ENCODE data around the gene GNA14.

Gene GNA14

GRCh38 chr9:77486463-77486862 lies 161.7 kb downstream of the GNA14 start:
- H3K36me3 ChIP-seq (ENCODE audit: control insufficient read depth in 1 of 2, insufficient read depth in 2 of 2, low read length in 2 of 2): no peaks in the 10 kb centered on the region
- no peak overlapping the region for H3K4me3 ChIP-seq (ENCODE audit: low read depth in 1 of 2, low read length in 2 of 2)
- H3K27ac ChIP-seq (ENCODE audit: low read length): no peak overlapping the region
- no peaks in the 10 kb centered on the region for H3K27me3 ChIP-seq (ENCODE audit: low read depth, low read length)
- no peaks in the 10 kb centered on the region for H3K4me1 ChIP-seq (ENCODE audit: control insufficient read depth in 1 of 2, insufficient read depth in 2 of 2, low read length in 2 of 2)
- peaks cover 0 to 8% of the 10 kb centered on the region in 2 donors for H3K9me3 ChIP-seq (ENCODE audit: control insufficient read depth in 1 of 2, low read length in 2 of 2)

GRCh38 chr9:77475641-77476473 lies 172.3 kb downstream of the GNA14 start:
- H3K9me3 ChIP-seq (ENCODE audit: control insufficient read depth in 1 of 2, low read length in 2 of 2): peaks cover 0 to 18% of the 10 kb centered on the region in 2 donors
- H3K4me3 ChIP-seq (ENCODE audit: low read depth in 1 of 2, low read length in 2 of 2): no peak overlapping the region
- H3K4me1 ChIP-seq (ENCODE audit: control insufficient read depth in 1 of 2, insufficient read depth in 2 of 2, low read length in 2 of 2): no peaks in the 10 kb centered on the region
- H3K27me3 ChIP-seq (ENCODE audit: low read depth, low read length): no peaks in the 10 kb centered on the region
- no peaks in the 10 kb centered on the region for H3K36me3 ChIP-seq (ENCODE audit: control insufficient read depth in 1 of 2, insufficient read depth in 2 of 2, low read length in 2 of 2)
- no peak overlapping the region for H3K27ac ChIP-seq (ENCODE audit: low read length)

- no peak overlapping the region for H3K27ac ChIP-seq (ENCODE audit: low read length)
- H3K27me3 ChIP-seq (ENCODE audit: low read depth, low read length): no peaks in the 10 kb centered on the region
- H3K4me3 ChIP-seq (ENCODE audit: low read depth in 1 of 2, low read length in 2 of 2): no peak overlapping the region
- peaks cover 0 to 18% of the 10 kb centered on the region in 2 donors for H3K9me3 ChIP-seq (ENCODE audit: control insufficient read depth in 1 of 2, low read length in 2 of 2)
- no peaks in the 10 kb centered on the region for H3K36me3 ChIP-seq (ENCODE audit: control insufficient read depth in 1 of 2, insufficient read depth in 2 of 2, low read length in 2 of 2)
- no peaks in the 10 kb centered on the region for H3K4me1 ChIP-seq (ENCODE audit: control insufficient read depth in 1 of 2, insufficient read depth in 2 of 2, low read length in 2 of 2)
Observed at GRCh38 chr9:77474936-77475335, 173.2 kb downstream of the GNA14 start.

GRCh38 chr9:77472646-77473045 lies 175.5 kb downstream of the GNA14 start:
- H3K4me3 ChIP-seq (ENCODE audit: low read depth in 1 of 2, low read length in 2 of 2): no peak overlapping the region
- no peak overlapping the region for H3K27ac ChIP-seq (ENCODE audit: low read length)
- no peaks in the 10 kb centered on the region for H3K27me3 ChIP-seq (ENCODE audit: low read depth, low read length)
- H3K4me1 ChIP-seq (ENCODE audit: control insufficient read depth in 1 of 2, insufficient read depth in 2 of 2, low read length in 2 of 2): no peaks in the 10 kb centered on the region
- no peaks in the 10 kb centered on the region for H3K36me3 ChIP-seq (ENCODE audit: control insufficient read depth in 1 of 2, insufficient read depth in 2 of 2, low read length in 2 of 2)
- H3K9me3 ChIP-seq (ENCODE audit: control insufficient read depth in 1 of 2, low read length in 2 of 2): peaks cover 0 to 18% of the 10 kb centered on the region in 2 donors

GRCh38 chr9:77471572-77471971 lies 176.6 kb downstream of the GNA14 start:
- Histone ChIP-seq H3K4me1 (ENCODE audit: control insufficient read depth in 1 of 2, insufficient read depth in 2 of 2, low read length in 2 of 2) (no peaks in the 10 kb centered on the region), H3K4me3 (ENCODE audit: low read depth in 1 of 2, low read length in 2 of 2) (no peak overlapping the region), H3K9me3 (ENCODE audit: control insufficient read depth in 1 of 2, low read length in 2 of 2) (peaks cover 0 to 18% of the 10 kb centered on the region in 2 donors), H3K36me3 (ENCODE audit: control insufficient read depth in 1 of 2, insufficient read depth in 2 of 2, low read length in 2 of 2) (no peaks in the 10 kb centered on the region), H3K27me3 (ENCODE audit: low read depth, low read length) (no peaks in the 10 kb centered on the region), H3K27ac (ENCODE audit: low read length) (no peak overlapping the region)

GRCh38 chr9:77469515-77470231 lies 178.4 kb downstream of the GNA14 start:
- Histone ChIP-seq H3K9me3 (ENCODE audit: control insufficient read depth in 1 of 2, low read length in 2 of 2) (peaks cover 0 to 7% of the 10 kb centered on the region in 2 donors), H3K4me1 (ENCODE audit: control insufficient read depth in 1 of 2, insufficient read depth in 2 of 2, low read length in 2 of 2) (no peaks in the 10 kb centered on the region), H3K27me3 (ENCODE audit: low read depth, low read length) (no peaks in the 10 kb centered on the region), H3K36me3 (ENCODE audit: control insufficient read depth in 1 of 2, insufficient read depth in 2 of 2, low read length in 2 of 2) (no peaks in the 10 kb centered on the region), H3K27ac (ENCODE audit: low read length) (no peak overlapping the region), H3K4me3 (ENCODE audit: low read depth in 1 of 2, low read length in 2 of 2) (no peak overlapping the region)

GRCh38 chr9:77464661-77465060 lies 183.5 kb downstream of the GNA14 start:
- H3K9me3 ChIP-seq (ENCODE audit: control insufficient read depth in 1 of 2, low read length in 2 of 2): no peaks in the 10 kb centered on the region
- H3K27ac ChIP-seq (ENCODE audit: low read length): no peak overlapping the region
- no peaks in the 10 kb centered on the region for H3K36me3 ChIP-seq (ENCODE audit: control insufficient read depth in 1 of 2, insufficient read depth in 2 of 2, low read length in 2 of 2)
- H3K4me1 ChIP-seq (ENCODE audit: control insufficient read depth in 1 of 2, insufficient read depth in 2 of 2, low read length in 2 of 2): no peaks in the 10 kb centered on the region
- H3K27me3 ChIP-seq (ENCODE audit: low read depth, low read length): no peaks in the 10 kb centered on the region
- no peak overlapping the region for H3K4me3 ChIP-seq (ENCODE audit: low read depth in 1 of 2, low read length in 2 of 2)

GRCh38 chr9:77463151-77463550 lies 185.0 kb downstream of the GNA14 start:
- no peak overlapping the region for H3K27ac ChIP-seq (ENCODE audit: low read length)
- no peaks in the 10 kb centered on the region for H3K27me3 ChIP-seq (ENCODE audit: low read depth, low read length)
- H3K4me3 ChIP-seq (ENCODE audit: low read depth in 1 of 2, low read length in 2 of 2): no peak overlapping the region
- peaks cover 0 to 2% of the 10 kb centered on the region in 2 donors for H3K4me1 ChIP-seq (ENCODE audit: control insufficient read depth in 1 of 2, insufficient read depth in 2 of 2, low read length in 2 of 2)
- no peaks in the 10 kb centered on the region for H3K36me3 ChIP-seq (ENCODE audit: control insufficient read depth in 1 of 2, insufficient read depth in 2 of 2, low read length in 2 of 2)
- no peaks in the 10 kb centered on the region for H3K9me3 ChIP-seq (ENCODE audit: control insufficient read depth in 1 of 2, low read length in 2 of 2)

- peaks cover 0 to 11% of the 10 kb centered on the region in 2 donors for H3K4me1 ChIP-seq (ENCODE audit: control insufficient read depth in 1 of 2, insufficient read depth in 2 of 2, low read length in 2 of 2)
- no peaks in the 10 kb centered on the region for H3K27me3 ChIP-seq (ENCODE audit: low read depth, low read length)
- no peak overlapping the region for H3K4me3 ChIP-seq (ENCODE audit: low read depth in 1 of 2, low read length in 2 of 2)
- no peaks in the 10 kb centered on the region for H3K9me3 ChIP-seq (ENCODE audit: control insufficient read depth in 1 of 2, low read length in 2 of 2)
- no peak overlapping the region for H3K27ac ChIP-seq (ENCODE audit: low read length)
- no peaks in the 10 kb centered on the region for H3K36me3 ChIP-seq (ENCODE audit: control insufficient read depth in 1 of 2, insufficient read depth in 2 of 2, low read length in 2 of 2)
Observed at GRCh38 chr9:77462066-77462465, 186.1 kb downstream of the GNA14 start.

GRCh38 chr9:77460938-77461337 lies 187.2 kb downstream of the GNA14 start:
- Histone ChIP-seq H3K27me3 (ENCODE audit: low read depth, low read length) (no peaks in the 10 kb centered on the region), H3K4me3 (ENCODE audit: low read depth in 1 of 2, low read length in 2 of 2) (no peak overlapping the region), H3K27ac (ENCODE audit: low read length) (no peak overlapping the region), H3K4me1 (ENCODE audit: control insufficient read depth in 1 of 2, insufficient read depth in 2 of 2, low read length in 2 of 2) (peaks cover 0 to 11% of the 10 kb centered on the region in 2 donors), H3K9me3 (ENCODE audit: control insufficient read depth in 1 of 2, low read length in 2 of 2) (no peaks in the 10 kb centered on the region), H3K36me3 (ENCODE audit: control insufficient read depth in 1 of 2, insufficient read depth in 2 of 2, low read length in 2 of 2) (no peaks in the 10 kb centered on the region)

GRCh38 chr9:77457916-77458592 lies 190.1 kb downstream of the GNA14 start:
- H3K4me1 ChIP-seq (ENCODE audit: control insufficient read depth in 1 of 2, insufficient read depth in 2 of 2, low read length in 2 of 2): peaks cover 0 to 11% of the 10 kb centered on the region in 2 donors
- H3K27me3 ChIP-seq (ENCODE audit: low read depth, low read length): no peaks in the 10 kb centered on the region
- H3K4me3 ChIP-seq (ENCODE audit: low read depth in 1 of 2, low read length in 2 of 2): no peak overlapping the region
- H3K9me3 ChIP-seq (ENCODE audit: control insufficient read depth in 1 of 2, low read length in 2 of 2): no peaks in the 10 kb centered on the region
- H3K27ac ChIP-seq (ENCODE audit: low read length): no peak overlapping the region
- no peaks in the 10 kb centered on the region for H3K36me3 ChIP-seq (ENCODE audit: control insufficient read depth in 1 of 2, insufficient read depth in 2 of 2, low read length in 2 of 2)

Measured in muscle layer of duodenum (tissue), 2 donors.